SK-N-SH (cell line): ENCODE data around the gene SLC25A25. TPM values are rescaled to one million over a fixed set of nuclear protein-coding genes. Genes with fewer than 3 reads are reported as not detected.

Experiments
- CTCF ChIA-PET: fragments of 300-600, 350-600 bp; formaldehyde crosslinking; extraction: SDS; loops from one replicate; lab custom pipeline; 2021; lab: Yijun Ruan, JAX
- POLR2A ChIA-PET: fragments of 350-600 bp; sonication (Branson Sonifier 250); formaldehyde crosslinking; extraction: SDS; loops from one replicate; lab custom pipeline; 2020; ENCODE audit warnings: antibody characterized with exemption, inconsistent platforms; lab: Yijun Ruan, JAX
- DNase-seq: peaks from one replicate; pipeline ENCODE4 v3.0.0; 2012
- H2AFZ ChIP-seq: fragments of 200-600 bp; sonication (generic); 2 replicates; pipeline ENCODE4 v1.8.1; 2016; ENCODE audit warnings: antibody characterized with exemption, mild to moderate bottlenecking, low read depth
- H3F3A ChIP-seq: fragments of 200-600 bp; sonication (generic); replicated peaks from 2 replicates; pipeline ENCODE3; 2016; ENCODE audit warnings: antibody characterized with exemption, mild to moderate bottlenecking; ENCODE audit not compliant: insufficient read depth
- H3K27ac ChIP-seq, 2 experiments: fragments of 200-500 bp in 1 of 2; fragments of 200-600 bp in 1 of 2; sonication (Bioruptor generic) in 1 of 2; sonication (generic), shearing (Covaris generic) in 1 of 2; 2 replicates each; pipeline versions ENCODE4 v1.5.1 to v1.6.1; 2014 to 2016; ENCODE audit warnings: low read depth in 2 of 2, inconsistent platforms in 1 of 2, low read length in 1 of 2, mild to moderate bottlenecking in 1 of 2, mixed read lengths in 1 of 2
- H3K27me3 ChIP-seq: fragments of 200-600 bp; sonication (generic), shearing (Covaris generic); 2 replicates; pipeline ENCODE4 v1.6.1; 2016; ENCODE audit warnings: mixed run types; ENCODE audit not compliant: insufficient read depth
- H3K36me3 ChIP-seq, 2 experiments: fragments of 200-500 bp in 1 of 2; fragments of 200-600 bp in 1 of 2; sonication (Bioruptor generic) in 1 of 2; sonication (generic) in 1 of 2; replicated peaks in 1 of 2; 2 replicates each; pipeline versions ENCODE3 to v1.5.1; 2014 to 2016; ENCODE audit warnings: low read length in 1 of 2, mild to moderate bottlenecking in 1 of 2; ENCODE audit not compliant: insufficient read depth in 2 of 2, control insufficient read depth in 1 of 2
- H3K4me1 ChIP-seq, 2 experiments: fragments of 200-500 bp in 1 of 2; fragments of 200-600 bp in 1 of 2; sonication (Bioruptor generic) in 1 of 2; sonication (generic), shearing (Covaris generic) in 1 of 2; 2 replicates each; pipeline versions ENCODE4 v1.5.1 to v1.6.1; 2014 to 2016; ENCODE audit warnings: low read depth in 1 of 2, low read length in 1 of 2, mixed run types in 1 of 2; ENCODE audit not compliant: insufficient read depth in 2 of 2, control insufficient read depth in 1 of 2
- H3K4me2 ChIP-seq: fragments of 200-600 bp; sonication (generic), shearing (Covaris generic); 2 replicates; pipeline ENCODE4 v1.6.1; 2017; ENCODE audit warnings: mixed run types
- H3K4me3 ChIP-seq, 2 experiments: fragments of 200-500 bp in 1 of 2; fragments of 200-600 bp in 1 of 2; sonication (Bioruptor generic) in 1 of 2; sonication (generic), shearing (Covaris generic) in 1 of 2; 2 replicates each; pipeline versions ENCODE4 v1.5.1 to v1.8.1; 2014 to 2016; ENCODE audit warnings: low read depth in 2 of 2, inconsistent platforms in 1 of 2, low read length in 1 of 2, mild to moderate bottlenecking in 1 of 2, mixed read lengths in 1 of 2, moderate library complexity in 1 of 2
- H3K79me2 ChIP-seq: fragments of 200-600 bp; sonication (generic); 2 replicates; pipeline ENCODE4 v1.8.1; 2017; ENCODE audit warnings: mild to moderate bottlenecking; ENCODE audit not compliant: insufficient read depth
- H3K9ac ChIP-seq: fragments of 200-600 bp; sonication (generic); 2 replicates; pipeline ENCODE4 v1.6.1; 2017; ENCODE audit warnings: mixed run types
- H3K9me2 ChIP-seq: fragments of 200-600 bp; sonication (generic); 2 replicates; pipeline ENCODE4 v1.6.1; 2017; ENCODE audit warnings: mixed run types
- H3K9me3 ChIP-seq: fragments of 200-600 bp; sonication (generic); 2 replicates; pipeline ENCODE4 v1.6.1; 2017; ENCODE audit warnings: mixed run types, mild to moderate bottlenecking, moderate library complexity
- H4K20me1 ChIP-seq: fragments of 200-600 bp; sonication (generic); 2 replicates; pipeline ENCODE4 v1.6.1; 2017; ENCODE audit warnings: mild to moderate bottlenecking, mixed run types; ENCODE audit not compliant: insufficient read depth
- CHD2 ChIP-seq: fragments of 150-350 bp; IDR thresholded peaks from 2 replicates; pipeline ENCODE4 v1.6.1; 2018; ENCODE audit warnings: low read length; ENCODE audit not compliant: partially characterized antibody
- ELF1 ChIP-seq: IDR thresholded peaks from 2 replicates; pipeline ENCODE4 v1.4.0; 2012
- EZH2phosphoT487 ChIP-seq: fragments of 200-600 bp; sonication (generic); IDR thresholded peaks from 2 replicates; pipeline ENCODE4 v1.6.1; 2017; ENCODE audit warnings: low read depth, mixed run types, mild to moderate bottlenecking, antibody characterized with exemption, moderate library complexity, borderline replicate concordance
- FOXJ3 ChIP-seq: sonication (generic); formaldehyde crosslinking; IDR thresholded peaks from 2 replicates; pipeline ENCODE4 v1.5.1; 2020; ENCODE audit warnings: mild to moderate bottlenecking, missing genetic modification reagents
- GATA2 ChIP-seq: sonication (generic); formaldehyde crosslinking; IDR thresholded peaks from 2 replicates; pipeline ENCODE4 v1.5.0; 2020; ENCODE audit warnings: mild to moderate bottlenecking, missing genetic modification reagents
- JUND ChIP-seq: IDR thresholded peaks from 2 replicates; pipeline ENCODE4 v1.4.0; 2012
- MAX ChIP-seq: IDR thresholded peaks from 2 replicates; pipeline ENCODE4 v1.4.0; 2012; ENCODE audit warnings: low read depth
- MEF2A ChIP-seq: IDR thresholded peaks from 2 replicates; pipeline ENCODE4 v1.4.0; 2012; ENCODE audit warnings: low read depth, borderline replicate concordance
- MXI1 ChIP-seq: IDR thresholded peaks from 2 replicates; pipeline ENCODE4 v1.6.1; 2012; ENCODE audit warnings: mild to moderate bottlenecking, low read depth, low read length, improper control_type of control experiment
- POLR2AphosphoS5 ChIP-seq: IDR thresholded peaks from 2 replicates; pipeline ENCODE4 v1.6.1; 2012; ENCODE audit warnings: low read depth, low read length
- RAD21 ChIP-seq: IDR thresholded peaks from 2 replicates; pipeline ENCODE4 v1.6.1; 2012; ENCODE audit warnings: mild to moderate bottlenecking, low read length
- REST ChIP-seq: IDR thresholded peaks from 2 replicates; pipeline ENCODE4 v1.6.1; 2012; ENCODE audit warnings: mild to moderate bottlenecking, low read depth, low read length, moderate library complexity
- SMC3 ChIP-seq: IDR thresholded peaks from 2 replicates; pipeline ENCODE4 v1.6.1; 2012; ENCODE audit warnings: low read depth, low read length, improper control_type of control experiment
- TAF1 ChIP-seq: IDR thresholded peaks from 2 replicates; pipeline ENCODE4 v1.6.1; 2012; ENCODE audit warnings: low read depth, mild to moderate bottlenecking, low read length, moderate library complexity, borderline replicate concordance
- TEAD4 ChIP-seq: IDR thresholded peaks from 2 replicates; pipeline ENCODE4 v1.4.0; 2012; ENCODE audit warnings: mild to moderate bottlenecking, borderline replicate concordance; ENCODE audit not compliant: insufficient read depth
- WGBS: methylation state at CpG from one replicate; pipeline ENCODE4 v1.1.6; 2017; ENCODE audit warnings: low lambda C conversion rate; 5-methylcytosine and 5-hydroxymethylcytosine counted together
- polyA plus RNA-seq, 3 experiments: library from polyadenylated mRNA; depleted of rRNA; stranded (reverse); fragments of >200 nt; gene quantifications; 2 replicates each; pipeline ENCODE4 v1.2.3, GENCODE V29; 2012
- TF ChIP-seq, protein P1 (sequence below): fragments of 150-350 bp; IDR thresholded peaks from 2 replicates; pipeline ENCODE4 v1.6.1; 2016; ENCODE audit warnings: mild to moderate bottlenecking, low read depth, low read length

SLC25A25 gene
- polyA plus RNA-seq, 1 of the 3 experiments (the other 2 are of a cell fraction): 12.1 TPM

DNA sequence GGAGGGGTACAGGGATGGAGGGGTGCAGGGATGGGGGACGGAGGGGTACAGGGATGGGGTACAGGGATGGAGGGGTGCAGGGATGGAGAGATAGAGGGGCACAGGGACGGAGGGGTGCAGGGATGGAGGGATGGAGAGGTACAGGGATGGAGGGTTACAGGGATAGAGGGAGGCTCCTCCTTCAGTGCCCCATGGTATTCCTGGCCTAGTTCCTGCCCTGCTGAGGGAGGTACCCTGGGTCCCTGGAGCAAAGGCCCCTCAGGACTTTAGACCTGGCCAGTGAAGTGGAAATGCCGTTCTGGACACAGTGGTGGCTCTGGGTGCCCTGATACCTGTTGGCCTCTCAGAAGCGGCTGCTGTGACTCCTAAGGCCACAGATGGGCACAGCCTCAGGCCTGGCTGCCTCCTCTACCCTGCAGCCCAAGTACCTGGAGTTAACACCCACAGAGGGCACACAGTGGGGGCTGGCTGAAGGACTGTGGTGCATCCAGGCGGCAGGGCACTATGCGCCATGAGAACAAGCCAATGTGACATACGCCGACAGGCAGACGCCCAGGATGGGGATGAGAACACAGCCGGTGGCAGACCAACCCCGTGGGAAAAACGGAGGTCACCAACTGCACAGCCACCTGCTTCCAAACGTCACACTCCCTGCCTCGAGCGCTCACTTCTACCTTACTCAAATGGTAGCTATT, 51.1 kb downstream of the SLC25A25 start (continued):
- TF ChIP-seq TAF1 (no peak), EZH2phosphoT487 (no peak)

- Histone ChIP-seq H3F3A (no peaks in the 10 kb centered on the region), H3K9me2 (no peaks in the 10 kb centered on the region), H3K27ac (no peak overlapping the region), H3K9ac (no peak overlapping the region), H3K79me2 (peaks cover 4% of the 10 kb centered on the region; the same call in 1 of the 2 replicates), H4K20me1 (0 out of 2 replicates have a peak, but pooled peaks cover 8% of the 10 kb centered on the region), H3K4me2 (no peak overlapping the region), H3K4me3 (no peak overlapping the region), H3K36me3 (peaks cover 0 to 26% of the 10 kb centered on the region in 2 experiments), H3K27me3 (no peaks in the 10 kb centered on the region), H3K9me3 (no peaks in the 10 kb centered on the region), H2AFZ (no peak overlapping the region), H3K4me1 (peaks cover 4 to 8% of the 10 kb centered on the region in 2 experiments; a peak in 1 of 4 replicates)
- CTCF ChIA-PET: interaction anchor here (0.7 to 1.3 kb wide), 7 partner anchors 23 to 178 kb away, joined by 3 to 6 read pairs (median 3); no protein-coding TSS in a partner anchor
- WGBS: 94% methylated on average over 10 of the region's 20 CpGs
- POLR2A ChIA-PET: no interaction called here
- no peak for DNase-seq
- TF ChIP-seq JUND (no peak), REST (no peak), POLR2AphosphoS5 (no peak), MXI1 (no peak), GATA2 (CRISPR knock-in tag) (no peak), MAX (no peak), SMC3 (no peak), FOXJ3 (no peak), TEAD4 (no peak), MEF2A (no peak), CHD2 (no peak), RAD21 (no peak), ELF1 (no peak)
- TF ChIP-seq, protein P1, sequence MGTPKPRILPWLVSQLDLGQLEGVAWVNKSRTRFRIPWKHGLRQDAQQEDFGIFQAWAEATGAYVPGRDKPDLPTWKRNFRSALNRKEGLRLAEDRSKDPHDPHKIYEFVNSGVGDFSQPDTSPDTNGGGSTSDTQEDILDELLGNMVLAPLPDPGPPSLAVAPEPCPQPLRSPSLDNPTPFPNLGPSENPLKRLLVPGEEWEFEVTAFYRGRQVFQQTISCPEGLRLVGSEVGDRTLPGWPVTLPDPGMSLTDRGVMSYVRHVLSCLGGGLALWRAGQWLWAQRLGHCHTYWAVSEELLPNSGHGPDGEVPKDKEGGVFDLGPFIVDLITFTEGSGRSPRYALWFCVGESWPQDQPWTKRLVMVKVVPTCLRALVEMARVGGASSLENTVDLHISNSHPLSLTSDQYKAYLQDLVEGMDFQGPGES: no peak
Observed at GRCh38 chr9:128120061-128120740, 52.2 kb downstream of the SLC25A25 start.
